H54 (cell line): ENCODE measurements around the gene PMM1.

Experiments used
- DNase-seq: peaks from one replicate; pipeline ENCODE4 v3.0.0; 2011; ENCODE audit warnings: low spot score, mixed read lengths; ENCODE audit not compliant: insufficient read length
- FAIRE-seq: peaks from 3 replicates; lab custom pipeline; 2011; peaks lifted over from hg19 to GRCh38; lab: Jason Lieb, UNC
- POLR2A ChIP-seq: IDR thresholded peaks from 2 replicates; pipeline ENCODE4 v1.6.1; 2011; ENCODE audit warnings: low read depth, mild to moderate bottlenecking, low read length

PMM1 gene

GRCh38 chr22:41543854-41544670, 45.6 kb downstream of the PMM1 start, which contains the start of gene POLR3H:
Gene POLR3H (minus strand): TSS chr22:41544470. CDS start chr22:41544101, 369 bp downstream.
- FAIRE-seq = peak; percentile 11
- DNase-seq = peak; percentile 84
- peak; percentile 57 for TF ChIP-seq POLR2A

GRCh38 chr22:41542224-41542623, 47.4 kb downstream of the PMM1 start:
- FAIRE-seq (no peak), DNase-seq (no peak)
- TF ChIP-seq POLR2A = no peak

- no peak for FAIRE-seq
- no peak for TF ChIP-seq POLR2A
- no peak for DNase-seq
Observed at GRCh38 chr22:41541484-41541883, 48.2 kb downstream of the PMM1 start.

- no peak for FAIRE-seq
- DNase-seq = no peak
- TF ChIP-seq POLR2A = no peak
Observed at GRCh38 chr22:41540365-41540764, 49.3 kb downstream of the PMM1 start.

GRCh38 chr22:41540006-41540315, 49.7 kb downstream of the PMM1 start:
- FAIRE-seq = no peak
- no peak for TF ChIP-seq POLR2A
- DNase-seq = no peak

GRCh38 chr22:41539146-41540005, 50.3 kb downstream of the PMM1 start:
- FAIRE-seq (no peak), DNase-seq (no peak)
- TF ChIP-seq POLR2A = no peak

- DNase-seq (no peak), FAIRE-seq (no peak)
- TF ChIP-seq POLR2A = no peak
Observed at GRCh38 chr22:41538583-41538982, 51.1 kb downstream of the PMM1 start.

- FAIRE-seq = no peak
- no peak for TF ChIP-seq POLR2A
- DNase-seq = no peak
Observed at GRCh38 chr22:41537203-41537602, 52.4 kb downstream of the PMM1 start.

GRCh38 chr22:41535244-41535643, 54.4 kb downstream of the PMM1 start:
- FAIRE-seq = no peak
- TF ChIP-seq POLR2A = no peak
- no peak for DNase-seq

- DNase-seq = no peak
- TF ChIP-seq POLR2A = no peak
- no peak for FAIRE-seq
Observed at GRCh38 chr22:41534219-41534618, 55.4 kb downstream of the PMM1 start.

- DNase-seq = no peak
- no peak for FAIRE-seq
- no peak for TF ChIP-seq POLR2A
Observed at GRCh38 chr22:41532908-41533825, 56.5 kb downstream of the PMM1 start.

GRCh38 chr22:41531715-41532477, 57.7 kb downstream of the PMM1 start:
- DNase-seq (no peak), FAIRE-seq (no peak)
- no peak for TF ChIP-seq POLR2A
